GM19468 (cell line): ENCODE measurements around the gene MIER2.
"Not testable (repeated sequence)": the region's sequence is repeated elsewhere in the genome, so short reads cannot be mapped to it uniquely, and the experiment has no call there.

Experiments
- ATAC-seq: cut with Tn5 transposase; IDR thresholded peaks from one replicate; pipeline ENCODE4 v1.9.1; 2021; ENCODE audit warnings: mild to moderate bottlenecking, moderate library complexity, moderate number of reproducible peaks; ENCODE audit not compliant: unreplicated experiment; ENCODE audit errors: extremely low read depth

Gene MIER2

DNA sequence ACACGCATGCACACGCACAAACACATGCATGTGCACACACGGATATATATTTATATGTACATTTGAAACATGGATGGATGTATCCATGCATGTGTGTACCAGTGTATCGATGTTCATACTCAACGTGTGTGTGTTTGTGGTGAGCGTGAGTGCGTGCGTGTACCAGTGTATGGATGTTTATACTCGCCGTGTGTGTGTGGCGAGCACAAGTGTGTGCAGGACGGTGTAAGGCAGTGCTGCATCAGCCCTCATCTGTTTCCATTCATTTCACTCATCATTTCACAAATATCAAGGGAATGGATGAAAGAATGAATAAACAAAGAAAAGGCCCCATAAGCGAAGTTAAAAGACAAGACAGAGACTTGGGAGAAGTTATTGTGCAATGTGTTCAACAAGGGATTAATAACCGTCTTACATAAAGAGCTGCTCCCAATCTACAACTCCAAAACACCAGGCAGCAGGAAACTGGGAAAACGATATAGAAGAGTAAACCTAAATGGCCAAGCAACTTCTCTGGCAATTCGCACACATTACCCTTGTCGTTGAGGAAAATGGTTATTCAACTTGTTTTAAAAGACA lies 21.7 kb upstream of the MIER2 start:
- ATAC-seq: no peak

DNA sequence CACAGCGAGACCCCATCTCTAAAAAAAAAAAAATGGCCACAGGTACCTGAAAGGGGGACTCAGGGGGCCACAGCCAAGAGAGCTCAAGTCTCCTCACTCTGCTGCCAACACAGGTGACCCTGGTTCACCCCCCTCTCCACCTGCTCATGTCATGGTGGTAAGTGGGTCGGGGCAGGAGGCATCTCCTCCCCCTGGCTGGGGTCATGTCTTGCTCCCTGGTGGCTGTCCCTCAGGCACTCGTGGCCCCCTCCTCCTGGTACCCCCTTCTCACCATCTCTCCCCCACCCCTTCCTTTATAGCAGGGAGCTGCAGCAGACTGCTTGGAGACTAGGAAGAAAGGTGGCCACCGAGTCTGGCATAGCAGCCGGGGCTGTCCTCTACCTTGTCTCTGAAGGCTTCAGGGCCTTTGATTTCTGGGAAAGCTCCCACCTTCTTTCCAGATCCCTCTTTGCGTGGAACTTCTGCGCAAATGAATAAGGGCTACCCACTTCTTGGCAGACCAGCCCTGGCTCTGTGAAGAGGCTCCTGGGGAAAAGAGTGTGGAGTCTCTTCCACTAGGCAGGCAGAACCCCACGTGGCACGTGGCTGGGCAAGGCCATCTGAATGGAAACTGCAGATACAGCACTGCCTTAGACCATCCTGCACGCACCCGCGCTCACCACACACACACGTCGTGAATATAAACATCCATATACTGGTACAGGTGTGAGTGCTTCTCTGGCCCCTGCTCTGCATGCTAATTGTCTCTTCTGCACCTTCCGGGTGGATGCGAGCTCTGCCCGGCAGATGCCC lies 20.1 kb upstream of the MIER2 start:
- no peak for ATAC-seq

- no peak for ATAC-seq
Measured at GRCh38 chr19:362683-363082, 18.1 kb upstream of the MIER2 start.

GRCh38 chr19:362154-362553 lies 17.6 kb upstream of the MIER2 start:
- no peak for ATAC-seq

- ATAC-seq: no peak
Measured at GRCh38 chr19:359653-359925, 15.0 kb upstream of the MIER2 start.

GRCh38 chr19:355536-355935 lies 10.9 kb upstream of the MIER2 start:
- ATAC-seq: not testable (repeated sequence)

- no peak for ATAC-seq
Measured at GRCh38 chr19:355134-355533, 10.5 kb upstream of the MIER2 start.

DNA sequence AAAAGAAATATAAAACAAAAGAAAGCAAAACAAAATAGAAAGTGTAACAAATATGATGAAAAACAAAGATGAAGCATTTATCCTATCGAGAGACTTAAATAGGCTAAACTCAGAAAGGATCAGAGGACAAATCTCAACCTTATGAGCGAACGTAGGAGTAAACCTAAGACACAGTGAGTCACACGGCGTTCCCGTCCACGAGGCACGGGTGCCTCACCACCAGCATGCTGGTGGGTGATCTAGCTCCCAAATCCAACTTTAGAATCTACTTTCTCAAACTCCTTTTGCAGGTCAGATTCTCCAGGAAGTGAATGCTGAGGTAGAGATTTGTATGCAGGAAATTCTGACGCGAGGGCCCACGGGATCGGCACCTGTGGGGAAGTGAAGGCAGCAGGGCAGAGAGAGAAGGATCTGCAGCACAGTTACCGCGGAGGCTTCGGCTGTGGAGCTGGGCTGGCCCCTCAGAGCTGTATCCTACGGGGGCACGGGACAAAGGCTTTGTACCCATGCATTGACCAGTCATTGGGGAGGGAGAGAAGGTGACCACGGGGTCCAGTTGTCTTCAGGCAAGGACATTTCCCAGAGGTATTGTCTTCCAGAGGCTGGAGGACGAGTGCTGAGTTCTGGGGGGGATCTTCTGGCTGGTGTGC lies 7.5 kb upstream of the MIER2 start:
- no peak for ATAC-seq

GRCh38 chr19:347946-348861 lies 3.6 kb upstream of the MIER2 start:
- ATAC-seq: no peak

DNA sequence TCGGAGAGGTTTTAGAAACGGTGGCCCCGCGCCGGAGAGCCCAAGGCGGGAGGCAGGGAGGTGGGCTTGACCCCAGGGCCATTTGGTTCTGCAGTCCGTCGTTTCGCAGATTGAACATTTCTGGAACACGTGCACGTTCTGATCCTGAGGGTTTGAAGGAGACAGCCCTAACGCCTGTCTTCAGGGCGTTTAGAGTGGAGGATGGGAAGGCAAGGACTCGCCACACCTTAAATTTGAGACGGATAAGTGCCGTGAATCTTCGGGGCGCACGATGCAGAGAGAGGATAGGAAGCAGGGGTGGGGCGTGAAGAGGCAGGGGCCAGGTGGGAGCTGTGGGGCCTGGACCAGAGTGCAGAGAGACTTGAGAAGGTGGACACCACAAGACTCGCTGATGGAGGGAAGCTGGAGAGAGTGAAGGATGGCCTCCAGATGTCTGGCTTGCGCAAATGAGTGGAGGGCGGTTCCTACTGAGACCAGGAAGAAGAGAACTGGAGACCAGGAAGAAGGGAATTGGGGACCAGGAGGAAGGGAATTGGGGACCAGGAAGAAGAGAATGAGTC lies 804 bp upstream of the MIER2 start:
- ATAC-seq: no peak

DNA sequence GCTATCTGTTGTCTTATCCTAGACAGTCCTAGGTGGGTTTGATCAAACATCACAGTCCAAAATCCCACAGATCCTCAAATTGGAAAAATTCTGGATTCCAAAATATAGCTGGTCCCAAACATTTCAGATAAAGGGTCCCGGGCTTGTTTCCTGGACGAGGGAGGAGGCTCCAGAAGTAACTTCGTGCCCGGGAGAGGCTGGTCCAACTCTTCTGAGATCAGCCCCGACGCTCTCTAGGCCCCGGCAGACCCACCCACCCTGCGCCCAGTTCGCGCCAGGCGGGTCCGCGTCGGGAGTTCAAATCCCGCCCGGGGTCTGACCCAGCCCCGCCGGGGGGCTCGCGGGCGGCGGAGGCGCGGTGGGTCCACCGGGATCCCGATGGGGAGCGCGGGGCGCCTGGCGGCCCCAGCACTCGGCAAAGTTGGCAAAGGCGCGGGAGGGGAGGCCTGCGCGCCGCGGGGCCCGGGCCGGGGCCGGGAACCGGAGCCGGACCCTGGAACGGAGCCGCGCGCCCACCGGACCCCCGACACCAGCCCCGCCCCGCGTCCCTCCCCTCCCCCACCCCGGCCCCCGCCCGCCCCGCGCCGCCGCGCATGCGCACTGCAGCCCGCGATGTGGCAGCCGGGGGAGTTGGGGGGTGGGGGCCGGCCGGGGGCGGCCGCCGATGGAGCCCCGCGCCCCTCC lies 513 bp downstream of the MIER2 start:
- ATAC-seq: no peak

DNA sequence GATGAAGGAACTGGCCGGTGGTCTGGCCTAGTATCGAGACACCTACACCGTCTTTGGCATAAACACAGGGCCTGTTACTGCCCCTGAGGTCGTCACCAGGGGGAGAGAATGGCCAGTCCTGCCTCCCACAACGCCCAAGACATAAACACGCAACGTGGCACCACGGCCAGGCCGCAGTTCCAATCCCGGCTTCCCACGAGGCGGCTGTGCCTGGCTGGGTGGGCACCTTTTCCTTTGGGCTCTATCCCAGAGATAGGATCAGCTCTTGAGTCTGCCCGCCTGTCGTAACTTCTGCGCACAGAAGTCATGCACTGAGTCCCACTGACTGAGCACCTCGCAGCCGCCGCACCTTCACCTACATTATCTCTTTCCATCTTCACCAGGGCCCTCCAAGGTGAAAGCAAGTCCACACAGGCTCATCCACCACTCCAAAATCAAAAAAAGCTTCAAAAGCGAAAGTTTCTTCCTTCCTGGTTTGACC lies 1.1 kb downstream of the MIER2 start:
- ATAC-seq: no peak

DNA sequence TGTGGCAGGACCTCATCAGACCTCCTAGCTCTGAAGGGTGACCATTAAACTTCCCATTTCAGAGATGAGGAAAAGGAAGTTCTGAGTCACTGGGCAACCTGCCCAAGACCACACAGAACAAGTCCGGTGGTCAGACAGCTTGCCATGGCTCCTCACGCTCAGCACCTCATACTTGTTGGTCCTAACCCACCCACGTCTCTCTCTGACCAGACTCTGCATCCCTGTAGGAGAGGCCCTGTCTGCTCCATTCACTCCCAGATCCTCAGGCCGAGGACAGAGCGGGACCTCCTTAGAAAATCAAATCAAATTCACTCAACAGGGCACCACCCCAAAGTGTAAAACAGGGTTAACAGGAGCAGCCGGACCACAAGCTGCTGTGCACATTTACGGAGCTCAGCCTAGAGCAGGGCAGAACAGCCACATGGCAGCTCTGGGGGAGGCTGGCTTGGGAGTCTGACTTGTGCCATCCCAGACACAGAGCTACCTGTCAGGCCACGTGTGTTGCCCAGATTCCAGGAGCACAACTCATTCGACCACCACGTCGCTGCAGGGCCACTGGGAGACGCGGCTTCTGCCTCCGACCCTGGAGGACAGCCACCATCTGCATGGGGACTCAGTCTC lies 1.7 kb downstream of the MIER2 start:
- no peak for ATAC-seq

- no peak for ATAC-seq
Measured at GRCh38 chr19:342128-342455, 2.5 kb downstream of the MIER2 start.

DNA sequence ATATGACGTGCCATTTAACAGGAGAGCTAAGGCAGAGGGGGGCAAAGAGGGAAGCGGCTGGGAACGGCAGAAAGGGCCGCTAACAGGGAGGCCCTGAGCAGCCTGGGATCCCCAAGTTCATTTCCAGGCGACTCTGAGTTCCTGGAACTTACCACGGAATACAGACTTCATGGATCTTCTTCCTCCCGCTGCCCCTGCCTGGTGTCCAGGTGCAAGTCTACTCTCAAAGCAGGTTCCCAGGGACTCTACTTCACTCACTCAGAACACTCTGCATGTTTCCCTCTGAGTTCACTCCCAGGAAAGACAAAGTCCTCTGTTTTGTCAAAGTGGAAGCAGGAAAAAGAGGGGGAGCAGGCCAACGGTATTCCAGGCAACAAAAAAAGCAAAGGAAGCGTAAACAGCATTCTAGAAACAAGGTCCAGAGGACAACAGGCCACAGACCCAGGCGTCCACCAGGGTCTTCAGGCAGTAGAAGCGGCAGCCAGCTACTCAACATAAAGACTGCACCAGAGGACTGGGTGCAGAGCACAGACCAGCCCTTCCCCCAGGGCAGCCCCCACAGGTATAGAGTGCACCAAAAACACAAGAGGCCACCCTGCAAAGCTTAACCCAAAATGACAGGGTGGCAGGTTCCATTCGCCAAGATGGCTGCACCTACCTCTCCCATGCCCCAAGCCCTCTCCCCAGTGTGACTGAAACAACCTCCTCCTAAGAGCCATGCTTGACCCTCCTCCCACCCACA lies 3.0 kb downstream of the MIER2 start:
- ATAC-seq: no peak

DNA sequence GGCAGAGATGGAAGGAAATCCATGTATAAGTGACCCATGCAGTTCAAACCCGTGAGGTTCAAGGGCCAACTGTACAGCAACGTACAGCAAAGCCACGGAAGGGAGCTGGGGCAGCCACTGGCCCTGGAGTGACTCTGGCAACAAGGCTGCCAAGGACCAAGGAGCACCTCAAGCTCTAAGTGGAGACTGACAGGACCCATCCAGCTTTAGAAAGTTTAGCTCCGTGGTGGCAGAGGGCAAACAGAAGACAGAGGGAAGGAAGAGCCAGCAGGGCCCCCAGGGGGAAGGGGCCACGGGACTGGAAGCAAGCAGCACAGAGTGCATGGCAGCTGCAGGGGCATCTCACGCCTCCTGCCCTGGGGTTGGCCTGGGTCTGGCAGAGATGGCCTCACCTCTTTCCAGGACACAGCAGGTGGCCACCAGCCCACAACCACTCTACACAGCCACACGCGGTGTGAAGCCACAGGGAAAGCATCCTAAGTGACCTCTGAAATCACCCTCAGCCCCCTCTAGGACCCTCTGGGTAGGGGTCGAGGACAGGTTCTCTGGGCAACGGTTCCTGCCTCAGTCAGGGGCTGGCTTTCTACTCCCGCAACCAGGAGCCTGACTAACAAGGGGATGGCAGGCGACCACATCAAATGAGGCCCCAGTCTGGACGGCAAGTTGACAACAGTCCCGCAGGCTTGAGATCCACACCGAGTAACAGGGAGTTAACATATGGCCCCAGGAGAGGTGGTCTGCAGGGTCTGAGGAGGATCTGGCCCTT lies 3.8 kb downstream of the MIER2 start:
- ATAC-seq: no peak

GRCh38 chr19:339262-339887 lies 5.2 kb downstream of the MIER2 start:
- ATAC-seq: no peak

- no peak for ATAC-seq
Measured at GRCh38 chr19:338421-338820, 6.2 kb downstream of the MIER2 start.
